ENCODE data around the gene ADAMTSL1.

- TF ChIP-seq, protein P1, sequence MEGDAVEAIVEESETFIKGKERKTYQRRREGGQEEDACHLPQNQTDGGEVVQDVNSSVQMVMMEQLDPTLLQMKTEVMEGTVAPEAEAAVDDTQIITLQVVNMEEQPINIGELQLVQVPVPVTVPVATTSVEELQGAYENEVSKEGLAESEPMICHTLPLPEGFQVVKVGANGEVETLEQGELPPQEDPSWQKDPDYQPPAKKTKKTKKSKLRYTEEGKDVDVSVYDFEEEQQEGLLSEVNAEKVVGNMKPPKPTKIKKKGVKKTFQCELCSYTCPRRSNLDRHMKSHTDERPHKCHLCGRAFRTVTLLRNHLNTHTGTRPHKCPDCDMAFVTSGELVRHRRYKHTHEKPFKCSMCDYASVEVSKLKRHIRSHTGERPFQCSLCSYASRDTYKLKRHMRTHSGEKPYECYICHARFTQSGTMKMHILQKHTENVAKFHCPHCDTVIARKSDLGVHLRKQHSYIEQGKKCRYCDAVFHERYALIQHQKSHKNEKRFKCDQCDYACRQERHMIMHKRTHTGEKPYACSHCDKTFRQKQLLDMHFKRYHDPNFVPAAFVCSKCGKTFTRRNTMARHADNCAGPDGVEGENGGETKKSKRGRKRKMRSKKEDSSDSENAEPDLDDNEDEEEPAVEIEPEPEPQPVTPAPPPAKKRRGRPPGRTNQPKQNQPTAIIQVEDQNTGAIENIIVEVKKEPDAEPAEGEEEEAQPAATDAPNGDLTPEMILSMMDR (IDR thresholded peaks at IDR 0.05; ENCODE audit: insufficient read depth, low read depth, low read length) = no peak
- no peak for TF ChIP-seq EZH2 (IDR thresholded peaks at IDR 0.05; ENCODE audit: insufficient read depth, low read length)
Observed at GRCh38 chr9:18923671-18924430, 449.9 kb downstream of the ADAMTSL1 start.

Data from astrocyte (in vitro differentiated cells and primary cell).